KOPT-K1 (cell line): ENCODE measurements around the gene PARVB.

ENCODE experiments used
- H3K27ac ChIP-seq: fragments of 200-600 bp; sonication (generic); 2 replicates; pipeline ENCODE4 v1.5.1; 2016; ENCODE audit warnings: antibody characterized with exemption, mild to moderate bottlenecking, low read depth, low read length; ENCODE audit not compliant: poor library complexity, severe bottlenecking
- H3K36me3 ChIP-seq: fragments of 200-600 bp; sonication (generic); 2 replicates; pipeline ENCODE4 v1.5.1; 2017; ENCODE audit warnings: antibody characterized with exemption, mild to moderate bottlenecking, low read length, moderate library complexity; ENCODE audit not compliant: insufficient read depth
- H3K9me3 ChIP-seq: fragments of 200-600 bp; sonication (generic); 2 replicates; pipeline ENCODE4 v1.5.1; 2017; ENCODE audit warnings: antibody characterized with exemption, low read length, mild to moderate bottlenecking; ENCODE audit not compliant: insufficient read depth, poor library complexity, severe bottlenecking

The PARVB gene

DNA sequence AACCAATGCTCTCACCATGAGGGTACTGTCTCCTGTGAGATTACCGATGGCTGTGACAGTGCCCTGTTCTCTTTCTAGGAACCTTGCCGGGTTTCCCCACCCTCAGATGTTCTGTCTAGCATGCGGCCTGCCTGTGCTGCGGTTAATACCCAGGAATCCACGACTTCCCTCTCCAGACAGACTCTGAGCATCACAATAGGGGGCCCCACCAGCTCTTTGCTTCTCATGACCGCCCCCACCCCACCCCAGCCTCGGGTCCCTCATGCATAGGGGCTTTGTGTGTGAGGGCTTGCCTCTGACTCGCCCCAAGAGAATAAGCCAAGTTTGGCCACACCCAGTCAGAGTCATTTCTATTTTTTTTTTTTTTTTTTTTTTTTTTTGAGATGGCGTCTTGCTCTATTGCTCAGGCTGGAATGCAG, 166.9 kb downstream of the PARVB start:
- Histone ChIP-seq H3K9me3 (no peaks in the 10 kb centered on the region), H3K36me3 (peaks cover 11% of the 10 kb centered on the region; the same call in 1 of the 2 replicates), H3K27ac (no peak overlapping the region)

DNA sequence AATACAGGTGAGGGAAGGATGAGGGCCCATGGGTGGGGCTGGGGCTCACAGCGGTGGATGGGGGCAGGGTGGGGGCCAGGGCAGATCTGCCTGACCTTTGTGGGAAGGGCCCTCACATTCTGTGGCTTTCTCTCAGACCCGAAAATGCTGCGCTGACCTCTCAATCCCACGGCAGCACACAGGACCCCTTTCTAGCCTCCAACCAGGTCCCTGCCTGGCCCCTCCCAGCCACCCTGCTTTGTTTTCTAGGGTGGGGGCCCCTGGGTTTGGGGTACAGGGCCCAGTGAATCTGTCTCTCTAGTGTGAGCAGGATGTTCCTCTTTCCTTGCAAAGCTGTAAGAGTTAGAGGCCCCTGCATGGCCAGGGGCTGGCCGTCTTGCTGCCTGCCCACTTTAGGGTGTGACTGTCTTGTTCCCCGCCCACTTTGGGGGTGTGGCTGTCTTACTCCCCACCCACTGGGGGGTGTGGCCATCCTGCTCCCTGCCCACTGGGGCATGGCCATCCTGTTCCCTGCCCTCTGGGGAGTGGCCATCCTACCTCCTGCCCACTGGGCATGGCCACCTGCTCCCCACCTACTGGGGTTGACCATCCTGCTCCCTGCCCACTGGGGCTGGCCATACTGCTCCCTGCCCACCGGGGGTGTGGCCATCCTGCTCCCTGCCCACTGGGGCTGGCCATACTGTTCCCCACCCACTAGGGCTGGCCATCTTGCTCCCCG, 168.2 kb downstream of the PARVB start:
- H3K9me3 ChIP-seq, result no peaks in the 10 kb centered on the region
- peaks cover 6% of the 10 kb centered on the region; the same call in 1 of the 2 replicates for H3K36me3 ChIP-seq
- no peak overlapping the region for H3K27ac ChIP-seq

DNA sequence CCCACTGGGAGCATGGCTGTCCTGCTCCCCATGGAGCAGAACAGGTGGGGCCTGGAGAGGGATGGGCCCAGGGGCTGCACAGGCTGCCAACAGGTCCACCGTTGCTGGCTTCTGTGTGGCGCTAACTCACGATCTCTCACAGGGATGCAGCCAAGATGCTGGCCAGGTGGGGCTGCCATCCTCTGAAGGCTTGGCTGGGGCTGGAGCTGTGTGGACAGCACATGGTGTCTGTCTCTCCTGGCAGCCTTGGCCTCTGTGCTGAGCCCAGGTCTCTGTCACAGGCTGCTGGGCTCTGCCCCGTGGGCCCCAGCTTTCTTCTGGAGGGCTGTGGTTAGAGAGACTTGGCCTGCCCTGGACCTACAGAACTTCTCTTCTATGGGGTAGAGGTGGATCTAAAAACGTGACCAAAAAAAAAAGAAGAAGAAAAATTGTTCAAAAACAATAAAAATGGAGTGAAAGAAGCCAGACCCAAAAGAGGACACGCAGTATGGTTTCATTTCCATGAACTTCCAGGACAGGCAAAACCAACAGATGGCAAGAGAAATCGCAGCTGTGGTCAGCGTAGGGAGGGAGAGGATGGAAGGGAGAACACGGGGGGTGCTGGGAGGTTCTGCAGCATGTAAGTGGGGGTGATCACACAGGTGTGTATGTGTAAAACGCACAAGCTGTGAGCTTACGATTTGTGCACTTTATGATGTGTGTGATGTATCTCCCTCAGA, 168.9 kb downstream of the PARVB start:
- Histone ChIP-seq H3K9me3 (no peaks in the 10 kb centered on the region), H3K36me3 (peaks cover 9% of the 10 kb centered on the region), H3K27ac (no peak overlapping the region)

DNA sequence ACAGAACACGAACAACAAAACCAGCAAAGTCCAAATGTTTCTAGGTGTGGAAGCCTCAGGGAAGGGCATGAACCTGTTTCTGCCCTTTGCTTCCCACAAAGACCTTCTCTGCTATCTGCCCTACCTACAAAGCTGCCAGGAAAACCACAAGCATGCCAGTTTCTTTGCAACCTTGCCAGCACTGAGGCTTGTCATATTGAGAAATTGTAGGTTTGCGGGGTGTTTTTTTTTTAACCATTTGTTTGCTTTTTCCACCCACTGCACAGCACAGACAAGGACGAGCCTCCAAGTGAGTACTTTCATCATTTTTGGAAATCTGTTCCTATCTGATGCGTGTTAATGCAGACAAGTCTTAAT, 169.4 kb downstream of the PARVB start:
- Histone ChIP-seq H3K36me3 (peaks cover 14% of the 10 kb centered on the region), H3K9me3 (no peaks in the 10 kb centered on the region), H3K27ac (no peak overlapping the region)

DNA sequence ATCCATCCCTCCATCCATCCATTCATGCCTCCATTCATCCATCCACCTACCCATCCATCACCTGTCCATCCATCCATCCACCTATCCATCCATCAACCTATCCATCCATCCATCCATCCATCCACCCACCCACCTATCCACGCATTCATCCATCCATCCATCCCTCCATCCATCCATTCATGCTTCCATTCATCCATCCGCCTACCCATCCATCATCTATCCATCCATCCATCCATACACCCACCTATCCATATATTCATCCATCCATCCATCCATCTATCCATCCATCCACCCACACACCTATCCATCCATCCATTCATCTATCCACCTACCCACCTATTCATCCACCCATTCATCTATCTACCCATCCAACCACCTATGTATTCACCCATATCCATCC, 170.5 kb downstream of the PARVB start:
- Histone ChIP-seq H3K27ac (no peak overlapping the region), H3K36me3 (peaks cover 25% of the 10 kb centered on the region), H3K9me3 (no peaks in the 10 kb centered on the region)

DNA sequence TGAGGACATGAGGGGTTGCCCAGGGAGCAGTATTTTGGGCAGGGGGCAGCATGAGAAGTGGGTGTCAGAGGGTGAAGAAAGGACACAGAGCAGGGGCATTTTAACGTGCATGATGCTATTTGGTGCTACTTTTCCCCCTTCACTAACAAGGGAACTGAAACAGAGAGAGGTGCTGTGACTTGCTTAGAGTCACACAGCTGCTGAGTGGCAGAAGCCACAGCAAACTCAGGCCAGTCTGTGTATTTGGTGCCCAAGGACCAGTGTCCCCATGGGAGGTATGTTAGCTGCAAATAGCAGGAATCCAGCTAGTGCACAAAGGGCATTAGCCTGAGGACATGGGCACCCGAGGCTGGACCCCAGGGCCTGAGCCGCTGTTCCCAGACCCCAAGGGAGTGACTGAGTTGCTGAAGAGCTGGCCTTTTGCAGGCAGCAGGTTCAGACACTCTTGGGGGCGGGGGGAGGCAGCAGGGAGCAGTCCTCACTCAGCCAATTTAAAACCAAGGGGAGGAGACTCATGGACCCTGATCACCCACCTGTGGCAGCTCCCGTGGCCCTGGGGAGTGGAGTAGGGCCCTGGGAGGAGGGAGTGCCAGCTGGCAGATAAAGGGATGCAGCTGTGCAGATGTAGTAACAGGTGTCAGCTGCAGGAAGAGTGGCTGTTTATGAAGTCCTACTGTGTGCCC, 171.2 kb downstream of the PARVB start:
- H3K9me3 ChIP-seq, result no peaks in the 10 kb centered on the region
- H3K36me3 ChIP-seq, result peaks cover 32% of the 10 kb centered on the region
- H3K27ac ChIP-seq, result no peak overlapping the region

DNA sequence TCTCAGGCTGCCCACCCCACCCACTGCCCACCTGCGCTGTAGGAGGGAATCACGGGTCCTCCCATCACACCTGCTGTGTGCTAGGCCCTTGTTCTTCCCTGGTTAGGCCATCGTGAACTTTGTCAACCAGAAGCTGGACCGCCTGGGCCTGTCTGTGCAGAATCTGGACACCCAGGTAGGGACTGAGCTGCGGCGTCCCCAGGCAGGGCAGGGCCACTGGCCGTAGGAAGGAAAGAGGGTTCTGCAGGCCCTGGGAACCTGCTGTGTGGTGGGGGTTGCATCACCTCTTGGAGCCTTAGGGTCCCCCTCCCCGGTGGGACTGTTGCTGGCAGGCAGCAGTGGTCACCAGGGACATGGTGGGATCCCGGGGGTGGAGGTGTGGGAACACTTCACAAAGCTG, 172.1 kb downstream of the PARVB start:
- Histone ChIP-seq H3K36me3 (peaks cover 35% of the 10 kb centered on the region), H3K9me3 (no peaks in the 10 kb centered on the region), H3K27ac (no peak overlapping the region)

DNA sequence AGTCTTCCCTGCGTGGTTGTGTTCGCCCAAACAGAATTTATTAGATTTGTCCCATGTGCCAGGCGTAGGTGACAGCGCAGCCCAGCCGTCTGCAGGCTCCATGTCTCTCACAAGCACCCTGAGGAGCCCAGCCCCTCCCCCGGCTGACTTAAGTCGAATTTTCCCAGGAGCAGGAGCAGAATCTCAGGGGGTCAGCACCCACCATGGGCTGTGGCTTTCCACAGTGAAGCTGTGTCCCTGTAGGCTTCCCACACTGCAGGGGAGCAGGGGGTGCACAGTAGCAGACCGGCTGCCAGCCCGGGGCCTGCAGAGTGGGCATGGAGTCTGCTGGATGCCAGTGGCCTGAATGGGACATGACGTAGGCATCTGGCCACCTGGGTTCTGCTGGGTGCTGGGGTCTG, 172.6 kb downstream of the PARVB start:
- Histone ChIP-seq H3K27ac (no peak overlapping the region), H3K36me3 (peaks cover 35% of the 10 kb centered on the region), H3K9me3 (no peaks in the 10 kb centered on the region)

DNA sequence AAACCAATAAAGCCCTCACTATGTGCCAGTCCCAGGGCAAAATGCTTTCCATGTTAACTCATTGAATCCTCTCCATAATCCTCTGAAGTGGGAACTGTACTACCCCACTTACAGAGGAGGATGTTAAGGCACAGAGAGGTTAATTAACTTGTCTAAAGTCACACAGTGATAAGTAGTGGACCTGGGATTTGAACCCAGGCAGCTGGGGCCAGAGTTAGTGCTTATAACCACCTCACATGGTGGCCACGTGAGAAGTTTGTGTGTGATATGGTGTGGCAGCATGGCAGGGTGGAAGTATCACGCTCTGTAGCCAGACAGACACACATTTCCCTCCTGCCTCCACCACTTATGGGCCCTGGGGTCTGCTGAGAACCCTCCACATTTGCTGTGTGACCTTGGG, 173.2 kb downstream of the PARVB start:
- Histone ChIP-seq H3K9me3 (no peaks in the 10 kb centered on the region), H3K27ac (no peak overlapping the region)

DNA sequence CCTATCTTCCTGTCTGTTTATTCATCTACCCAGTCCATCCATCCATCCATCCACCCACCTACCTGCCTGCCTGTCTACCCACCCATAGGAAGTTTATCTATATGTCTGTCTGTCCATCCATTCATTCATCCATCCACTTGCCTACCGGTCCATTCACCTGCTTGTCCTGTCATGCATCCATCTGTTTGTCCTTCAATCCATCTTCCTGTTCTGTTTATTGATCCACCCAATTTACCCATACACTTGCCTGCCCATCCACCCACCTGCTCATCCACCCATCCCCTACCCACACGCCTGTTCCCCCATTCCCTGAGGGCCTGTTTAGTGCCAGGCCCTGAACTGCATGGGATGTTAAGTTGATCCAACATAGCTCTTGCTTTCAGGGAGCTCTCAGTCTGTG, 175.1 kb downstream of the PARVB start:
- Histone ChIP-seq H3K36me3 (peaks cover 34% of the 10 kb centered on the region), H3K27ac (no peak overlapping the region), H3K9me3 (no peaks in the 10 kb centered on the region)

More for the DNA sequence above, 173.2 kb downstream of the PARVB start:
- peaks cover 35% of the 10 kb centered on the region for H3K36me3 ChIP-seq

DNA sequence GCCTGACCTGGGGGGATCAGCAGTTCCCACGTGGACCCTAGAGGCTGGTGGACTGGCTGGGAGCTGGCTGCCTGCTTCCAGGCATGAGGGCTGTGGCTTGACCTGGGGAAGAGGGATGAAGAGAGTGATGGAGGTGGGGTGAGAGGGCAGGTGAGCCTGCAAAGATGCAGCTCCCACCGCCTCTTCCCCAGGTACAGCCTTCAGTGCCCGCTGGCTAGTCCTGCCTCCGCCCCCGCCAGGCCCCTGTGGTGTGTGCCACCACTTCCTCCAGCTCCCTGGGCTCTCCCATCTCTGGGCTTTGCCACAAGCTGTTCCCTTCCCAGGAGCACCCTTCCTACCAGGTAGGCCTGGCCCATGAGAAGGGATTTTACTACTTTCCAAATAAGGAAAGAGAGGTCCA, 175.8 kb downstream of the PARVB start:
- H3K9me3 ChIP-seq, result no peaks in the 10 kb centered on the region
- H3K36me3 ChIP-seq, result peaks cover 29% of the 10 kb centered on the region
- H3K27ac ChIP-seq, result no peak overlapping the region

DNA sequence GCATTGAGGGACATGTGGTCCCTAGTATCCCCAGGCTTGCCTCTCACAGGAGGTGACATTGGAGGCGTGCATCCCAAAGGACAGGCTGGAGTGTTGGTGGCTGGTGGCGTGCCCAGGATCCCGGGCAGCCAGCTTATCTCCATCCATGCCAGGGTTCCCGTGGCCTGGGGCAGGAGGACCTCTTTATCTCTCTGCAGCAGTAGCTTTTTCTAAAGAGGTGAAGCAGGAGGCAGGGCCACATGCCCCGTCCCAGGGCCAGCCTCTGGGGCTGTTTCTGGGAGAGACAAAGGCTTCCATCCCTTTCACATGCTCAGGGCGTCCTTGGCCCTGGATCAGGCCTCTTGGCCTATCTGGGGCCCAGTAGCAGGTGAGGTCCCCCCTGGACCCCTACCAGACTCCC, 176.3 kb downstream of the PARVB start:
- Histone ChIP-seq H3K27ac (no peak overlapping the region), H3K9me3 (no peaks in the 10 kb centered on the region), H3K36me3 (peaks cover 29% of the 10 kb centered on the region)

DNA sequence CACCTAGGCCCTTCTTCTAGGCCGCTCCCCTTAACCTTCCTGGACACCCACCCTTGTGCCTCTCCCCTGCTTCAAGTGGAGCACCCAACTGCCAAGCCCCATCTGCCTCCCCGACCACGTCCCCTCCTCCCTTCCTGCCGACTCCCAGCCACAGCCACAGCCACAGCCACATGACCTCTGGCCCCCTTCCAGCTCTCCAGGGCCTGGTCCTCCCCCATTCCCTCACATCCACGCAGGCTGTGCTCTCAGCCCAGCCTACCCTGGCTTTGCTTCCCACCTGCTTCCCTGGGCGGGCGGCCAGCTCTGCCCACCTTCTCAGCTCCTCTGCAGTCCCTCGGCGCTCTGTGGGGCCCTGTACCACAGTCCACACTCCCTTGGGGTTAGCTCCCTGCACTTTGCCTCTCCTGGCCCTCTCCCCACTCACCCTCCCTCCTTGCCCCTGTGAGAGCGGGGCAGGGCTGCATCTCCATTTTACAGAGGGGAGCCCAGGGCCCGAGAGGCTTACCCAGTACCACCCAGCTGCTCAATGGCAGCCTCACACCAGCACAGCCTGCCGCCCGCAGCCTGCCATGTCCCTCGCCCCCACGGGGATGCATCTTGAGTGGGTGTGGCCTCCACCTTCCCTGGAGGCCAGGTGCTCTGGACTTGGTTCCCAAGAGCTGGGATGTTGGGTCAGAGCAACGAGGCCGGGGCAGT, 176.9 kb downstream of the PARVB start:
- Histone ChIP-seq H3K9me3 (no peaks in the 10 kb centered on the region), H3K27ac (no peak overlapping the region), H3K36me3 (peaks cover 29% of the 10 kb centered on the region)

DNA sequence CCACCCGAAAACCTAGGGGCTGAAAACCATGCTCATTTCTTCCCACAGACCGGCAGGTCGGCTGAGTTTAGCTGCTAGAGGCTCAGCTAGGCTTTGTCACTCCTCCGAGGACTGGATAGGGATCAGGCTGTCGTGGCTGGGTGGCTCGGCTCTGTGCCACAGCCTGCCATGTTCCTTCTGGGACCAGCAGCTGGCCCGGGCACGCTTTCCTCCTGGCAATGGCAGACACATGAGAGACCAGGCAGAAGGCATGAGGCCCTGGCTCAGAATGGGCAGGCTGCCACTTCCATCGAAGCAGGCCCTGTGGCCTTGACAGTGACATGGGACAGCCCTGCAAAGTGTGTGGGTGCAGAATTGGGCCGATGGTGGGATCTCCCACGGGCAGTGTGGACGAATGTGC, 177.6 kb downstream of the PARVB start:
- peaks cover 29% of the 10 kb centered on the region for H3K36me3 ChIP-seq
- no peaks in the 10 kb centered on the region for H3K9me3 ChIP-seq
- H3K27ac ChIP-seq, result no peak overlapping the region

DNA sequence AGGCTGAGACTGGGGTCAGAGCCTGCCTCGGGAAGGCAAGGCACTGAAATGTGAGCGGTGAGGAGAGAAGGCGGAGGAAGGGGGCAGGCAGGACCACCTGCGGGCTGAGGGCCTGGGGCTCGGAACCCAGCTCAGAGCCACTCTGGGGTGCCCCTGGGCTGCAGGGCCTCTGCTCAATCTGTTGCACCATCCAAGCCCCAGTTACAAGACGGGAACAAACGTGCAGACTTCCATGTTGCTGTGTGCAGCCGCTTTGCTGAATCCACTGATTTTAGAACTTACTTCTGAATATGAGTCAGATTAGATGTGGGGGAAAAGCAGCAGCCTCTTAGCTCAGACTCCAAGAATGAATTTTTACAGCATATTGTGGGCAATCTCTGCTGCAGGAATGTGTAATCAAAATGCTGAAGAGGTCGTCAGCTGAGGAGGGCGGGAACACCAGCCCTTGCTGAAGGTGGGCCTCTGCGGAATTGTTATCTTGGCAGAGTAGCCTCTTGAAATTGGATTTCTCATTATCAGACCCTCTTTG, 178.2 kb downstream of the PARVB start:
- Histone ChIP-seq H3K9me3 (no peaks in the 10 kb centered on the region), H3K27ac (no peak overlapping the region), H3K36me3 (peaks cover 29% of the 10 kb centered on the region)
